GM12874 (cell line): ENCODE results near the gene OR8G1.

Experiments used
- TF ChIP-seq, protein P1 (sequence below): IDR thresholded peaks from 2 replicates; pipeline ENCODE4 v1.5.1; 2011; ENCODE audit warnings: low read depth, mild to moderate bottlenecking, control low read depth, low read length, moderate library complexity; ENCODE audit not compliant: insufficient read depth

The OR8G1 gene

DNA sequence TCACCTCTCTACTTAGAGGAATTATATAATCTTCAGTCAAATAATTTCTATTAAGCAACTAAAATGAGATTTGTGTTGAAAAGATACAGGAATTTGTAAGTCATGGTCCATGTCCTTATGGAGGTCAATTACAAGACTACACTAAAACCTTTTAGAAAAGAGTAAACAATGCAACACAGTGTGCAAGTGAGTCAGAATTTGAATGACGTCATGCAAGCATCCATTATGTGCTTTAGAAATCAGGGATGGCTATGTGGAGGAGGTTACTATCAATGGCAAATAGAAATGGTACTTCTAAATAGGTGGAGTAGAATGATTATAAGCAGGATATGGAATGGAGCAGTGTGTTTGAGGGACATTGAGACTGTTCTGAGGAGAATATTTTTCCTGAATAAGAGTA lies 41.2 kb upstream of the OR8G1 start:
- TF ChIP-seq, protein P1, sequence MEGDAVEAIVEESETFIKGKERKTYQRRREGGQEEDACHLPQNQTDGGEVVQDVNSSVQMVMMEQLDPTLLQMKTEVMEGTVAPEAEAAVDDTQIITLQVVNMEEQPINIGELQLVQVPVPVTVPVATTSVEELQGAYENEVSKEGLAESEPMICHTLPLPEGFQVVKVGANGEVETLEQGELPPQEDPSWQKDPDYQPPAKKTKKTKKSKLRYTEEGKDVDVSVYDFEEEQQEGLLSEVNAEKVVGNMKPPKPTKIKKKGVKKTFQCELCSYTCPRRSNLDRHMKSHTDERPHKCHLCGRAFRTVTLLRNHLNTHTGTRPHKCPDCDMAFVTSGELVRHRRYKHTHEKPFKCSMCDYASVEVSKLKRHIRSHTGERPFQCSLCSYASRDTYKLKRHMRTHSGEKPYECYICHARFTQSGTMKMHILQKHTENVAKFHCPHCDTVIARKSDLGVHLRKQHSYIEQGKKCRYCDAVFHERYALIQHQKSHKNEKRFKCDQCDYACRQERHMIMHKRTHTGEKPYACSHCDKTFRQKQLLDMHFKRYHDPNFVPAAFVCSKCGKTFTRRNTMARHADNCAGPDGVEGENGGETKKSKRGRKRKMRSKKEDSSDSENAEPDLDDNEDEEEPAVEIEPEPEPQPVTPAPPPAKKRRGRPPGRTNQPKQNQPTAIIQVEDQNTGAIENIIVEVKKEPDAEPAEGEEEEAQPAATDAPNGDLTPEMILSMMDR, result no peak

DNA sequence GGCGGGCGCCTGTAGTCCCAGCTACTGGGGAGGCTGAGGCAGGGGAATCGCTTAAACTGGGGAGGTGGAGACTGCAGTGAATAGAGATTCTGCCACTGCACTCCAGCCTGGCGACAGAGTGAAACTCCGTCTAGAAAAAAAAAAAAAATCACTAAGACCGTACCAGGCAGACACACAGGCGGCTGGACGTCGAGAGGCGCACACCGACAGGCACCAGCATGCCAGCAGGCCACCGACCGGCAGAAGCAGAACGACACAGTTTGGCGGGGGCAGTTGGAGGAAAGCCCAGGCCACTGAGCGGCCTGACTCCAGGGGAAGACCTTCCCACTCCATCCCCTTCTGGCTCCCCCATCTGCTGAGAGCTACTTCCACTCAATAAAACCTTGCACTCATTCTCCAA lies 40.2 kb upstream of the OR8G1 start:
- TF ChIP-seq, protein P1, result no peak

DNA sequence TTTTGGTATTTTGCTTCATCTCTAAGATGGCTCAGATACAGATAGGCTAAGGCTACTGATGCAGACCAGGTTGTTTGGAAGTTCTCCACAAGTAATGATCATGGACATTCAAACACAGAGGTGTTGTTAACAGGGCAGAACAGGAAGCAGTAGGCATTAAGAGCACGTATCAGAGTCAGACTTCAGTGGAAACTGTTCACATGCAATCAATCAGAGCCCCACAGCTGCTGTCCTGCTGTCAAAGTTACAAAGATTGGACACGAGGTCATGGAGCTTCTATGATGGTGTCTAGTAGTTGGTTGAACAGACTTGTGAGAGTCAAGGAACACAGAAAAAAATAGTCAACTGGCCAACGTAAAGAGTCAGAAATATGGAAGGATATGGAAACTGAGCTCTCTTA lies 37.9 kb upstream of the OR8G1 start:
- TF ChIP-seq, protein P1, result no peak

DNA sequence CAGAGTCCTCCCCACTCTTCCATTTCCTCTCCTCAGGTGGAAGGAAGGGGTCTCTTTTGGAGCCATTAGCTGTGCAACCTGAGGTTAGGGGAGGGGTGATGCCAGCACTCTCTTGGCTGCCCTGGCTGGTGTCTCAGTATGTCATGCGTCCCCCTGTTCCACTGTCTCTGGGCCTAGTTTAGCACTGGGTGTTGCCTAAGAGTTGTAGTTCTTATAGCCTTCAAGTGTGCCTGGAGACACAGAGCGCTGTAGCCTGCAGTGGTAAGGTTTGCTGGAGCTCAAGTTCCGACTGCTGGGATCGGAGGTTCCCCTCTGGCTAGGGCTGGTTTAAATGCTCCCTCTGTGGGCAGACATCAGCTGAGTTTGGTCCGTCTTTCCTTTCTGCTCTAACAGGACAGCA lies 36.9 kb upstream of the OR8G1 start:
- TF ChIP-seq, protein P1, result no peak

DNA sequence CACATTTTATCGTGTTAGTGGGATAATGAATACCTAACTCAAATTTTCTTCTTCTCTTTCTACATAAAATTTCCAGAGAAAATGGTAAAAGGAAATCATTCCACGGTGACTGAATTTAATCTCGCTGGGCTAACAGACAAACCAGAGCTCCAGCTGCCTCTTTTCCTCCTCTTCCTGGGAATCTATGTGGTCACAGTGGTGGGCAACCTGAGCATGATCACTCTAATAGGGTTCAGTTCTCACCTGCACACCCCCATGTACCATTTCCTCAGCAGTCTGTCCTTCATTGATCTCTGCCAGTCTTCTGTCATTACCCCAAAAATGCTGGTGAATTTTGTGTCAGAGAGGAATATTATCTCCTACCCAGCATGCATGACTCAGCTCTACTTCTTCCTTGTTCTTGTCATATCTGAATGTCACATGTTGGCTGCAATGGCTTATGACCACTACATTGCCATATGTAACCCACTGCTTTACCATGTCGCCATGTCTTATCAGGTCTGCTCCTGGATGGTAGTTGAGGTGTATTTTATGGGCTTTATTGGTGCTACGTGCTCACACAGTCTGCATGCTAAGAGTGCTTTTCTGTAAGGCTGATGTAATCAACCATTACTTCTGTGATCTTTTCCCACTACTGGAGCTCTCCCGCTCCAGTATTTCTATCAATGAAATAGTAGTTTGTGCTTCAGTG lies 33.6 kb upstream of the OR8G1 start:
- TF ChIP-seq, protein P1, result no peak

DNA sequence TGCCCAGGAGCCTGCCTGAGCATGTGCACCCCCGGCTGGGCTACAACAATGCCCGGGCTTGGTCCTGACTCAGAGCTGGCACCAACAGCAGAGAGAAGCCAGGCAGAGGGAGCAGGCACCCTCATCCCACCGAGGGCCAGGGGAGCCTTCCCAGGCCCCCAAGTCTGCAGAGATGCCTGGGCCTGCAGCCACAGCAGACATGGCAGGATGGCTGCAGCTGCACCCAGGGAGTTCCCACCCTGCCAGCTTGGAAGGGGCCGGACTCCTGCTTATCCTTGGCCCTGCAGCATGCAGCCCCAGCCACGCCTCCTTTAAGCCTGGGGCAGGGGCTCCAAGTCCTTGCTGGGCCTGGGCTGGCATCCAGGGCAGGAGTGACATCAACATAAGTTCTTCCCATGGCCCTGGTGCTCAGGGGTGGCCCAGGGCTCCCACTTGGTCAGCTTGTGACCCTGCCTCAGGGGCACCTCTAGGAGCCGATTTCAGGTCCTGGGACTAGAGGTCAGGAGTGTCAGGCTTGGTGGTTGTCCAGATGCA lies 31.0 kb upstream of the OR8G1 start:
- TF ChIP-seq, protein P1, result no peak

DNA sequence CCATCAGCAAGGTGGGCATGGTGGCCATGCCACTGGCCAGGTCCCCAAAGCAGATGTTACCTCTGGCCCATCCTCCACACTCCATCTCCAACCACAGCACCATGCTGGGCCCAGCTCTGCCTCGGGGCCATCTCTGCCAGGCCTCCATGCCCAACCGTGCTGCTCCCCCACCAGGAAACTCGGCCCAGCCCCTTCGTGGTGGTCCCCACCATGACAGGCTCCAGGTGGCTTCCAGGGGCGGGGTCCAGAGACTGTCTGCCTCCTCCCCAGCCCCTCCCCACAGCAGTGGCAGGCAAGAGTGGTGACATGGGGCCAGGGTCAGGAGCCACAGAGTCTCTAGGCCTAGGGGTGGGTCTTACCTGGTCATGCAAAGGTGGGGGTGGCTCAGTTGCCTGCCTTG lies 30.5 kb upstream of the OR8G1 start:
- TF ChIP-seq, protein P1, result no peak

DNA sequence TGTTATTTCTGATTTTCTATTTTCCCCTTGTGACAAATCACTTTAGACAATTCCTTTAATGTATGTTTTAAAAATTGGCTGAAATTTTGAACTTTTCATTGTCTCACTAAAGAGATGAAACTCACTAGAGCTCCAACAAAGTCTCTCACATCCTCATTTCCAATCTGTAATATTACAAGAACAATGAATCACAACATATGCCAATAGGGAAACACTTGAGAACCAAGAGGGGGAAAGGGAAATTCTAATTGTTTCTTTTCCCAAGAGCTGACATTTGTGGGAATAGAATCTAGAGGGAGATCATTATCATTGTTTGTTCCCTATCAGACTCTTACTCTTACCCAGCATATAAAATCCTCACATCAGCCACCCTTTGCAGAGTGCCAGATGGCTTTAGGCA lies 29.6 kb upstream of the OR8G1 start:
- TF ChIP-seq, protein P1, result no peak
